IPS-18c (cell line): ENCODE data around the gene CD44.
A peak's percentile ranks its signal among the peaks of the same experiment; 100 is the strongest.
"Not testable (repeated sequence)": the region's sequence is repeated elsewhere in the genome, so short reads cannot be mapped to it uniquely, and the experiment has no call there.

Source experiments
- H3K4me3 ChIP-seq: 2 replicates; pipeline ENCODE4 v1.7.0; 2013; ENCODE audit warnings: low read depth, mild to moderate bottlenecking, low read length, moderate library complexity; ENCODE audit not compliant: insufficient read depth
- H3K9me3 ChIP-seq: one replicate; pipeline ENCODE4 v1.6.1; 2013; ENCODE audit warnings: mild to moderate bottlenecking, low read length, moderate library complexity; ENCODE audit not compliant: control insufficient read depth, insufficient read depth

Gene CD44

DNA sequence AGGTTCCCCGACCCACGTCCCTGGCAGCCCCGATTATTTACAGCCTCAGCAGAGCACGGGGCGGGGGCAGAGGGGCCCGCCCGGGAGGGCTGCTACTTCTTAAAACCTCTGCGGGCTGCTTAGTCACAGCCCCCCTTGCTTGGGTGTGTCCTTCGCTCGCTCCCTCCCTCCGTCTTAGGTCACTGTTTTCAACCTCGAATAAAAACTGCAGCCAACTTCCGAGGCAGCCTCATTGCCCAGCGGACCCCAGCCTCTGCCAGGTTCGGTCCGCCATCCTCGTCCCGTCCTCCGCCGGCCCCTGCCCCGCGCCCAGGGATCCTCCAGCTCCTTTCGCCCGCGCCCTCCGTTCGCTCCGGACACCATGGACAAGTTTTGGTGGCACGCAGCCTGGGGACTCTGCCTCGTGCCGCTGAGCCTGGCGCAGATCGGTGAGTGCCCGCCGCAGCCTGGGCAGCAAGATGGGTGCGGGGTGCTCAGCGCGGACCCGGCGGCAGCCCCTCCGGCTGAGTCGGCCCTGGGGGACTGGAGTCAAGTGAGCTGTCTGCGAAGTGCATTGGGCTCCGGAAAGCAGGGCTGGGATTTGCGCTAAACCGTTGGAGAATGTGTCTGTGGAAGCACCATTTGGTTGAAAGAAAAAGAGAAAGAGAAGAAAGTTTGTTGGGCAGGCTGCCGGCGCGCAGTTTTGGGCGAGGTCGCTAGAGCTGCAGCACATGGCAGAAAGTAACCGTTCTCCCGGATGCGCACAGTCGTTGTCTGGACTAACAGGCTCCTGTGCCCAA, at the start of gene CD44:
TSS of gene CD44 (plus strand) at position 229 of the 779 bp plus-strand sequence. CDS start at position 362, 133 bp downstream.
- Histone ChIP-seq H3K9me3 (no peaks in the 10 kb centered on the region), H3K4me3 (peak within 1 kb of the TSS; percentile 67)

DNA sequence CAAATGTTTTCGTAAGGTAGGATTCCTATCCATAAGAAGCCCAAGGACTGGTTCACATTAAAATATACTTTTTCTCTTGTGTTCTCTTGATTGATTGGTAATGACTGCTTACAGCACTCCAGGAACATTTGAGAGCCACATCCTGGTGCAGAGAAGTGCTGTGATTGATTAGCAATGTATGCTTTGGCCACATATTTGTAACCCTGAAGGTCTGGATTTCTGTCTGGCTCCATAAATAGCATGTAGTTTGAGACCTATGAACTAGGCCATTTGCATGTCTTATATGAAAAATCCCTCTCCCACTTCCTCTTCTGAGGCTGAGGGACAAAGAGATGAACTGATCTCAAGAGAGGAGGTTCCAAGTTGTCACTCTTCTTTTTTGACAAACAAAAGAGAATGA, 49.3 kb upstream of the CD44 start:
- H3K4me3 ChIP-seq: no peak overlapping the region
- no peaks in the 10 kb centered on the region for H3K9me3 ChIP-seq

DNA sequence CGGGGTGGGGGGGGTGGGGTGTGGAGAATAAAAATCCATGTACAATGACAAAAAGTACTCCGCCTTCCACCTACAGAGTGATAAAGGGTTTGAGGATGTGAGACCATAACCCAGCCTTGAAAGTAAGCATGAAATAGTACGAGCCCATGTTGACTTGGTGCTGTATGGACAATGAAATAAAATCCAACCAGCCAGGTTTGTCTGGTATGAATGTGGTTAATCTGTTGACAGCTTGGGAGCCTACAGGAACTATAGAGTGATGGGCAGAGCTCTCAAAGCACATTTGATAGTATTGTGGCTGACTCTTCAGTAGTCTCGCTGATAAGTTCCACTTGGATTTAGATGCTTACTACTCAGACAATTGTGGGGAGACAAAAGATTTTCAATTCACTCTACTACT, 48.8 kb upstream of the CD44 start:
- Histone ChIP-seq H3K9me3 (no peaks in the 10 kb centered on the region), H3K4me3 (no peak overlapping the region)

DNA sequence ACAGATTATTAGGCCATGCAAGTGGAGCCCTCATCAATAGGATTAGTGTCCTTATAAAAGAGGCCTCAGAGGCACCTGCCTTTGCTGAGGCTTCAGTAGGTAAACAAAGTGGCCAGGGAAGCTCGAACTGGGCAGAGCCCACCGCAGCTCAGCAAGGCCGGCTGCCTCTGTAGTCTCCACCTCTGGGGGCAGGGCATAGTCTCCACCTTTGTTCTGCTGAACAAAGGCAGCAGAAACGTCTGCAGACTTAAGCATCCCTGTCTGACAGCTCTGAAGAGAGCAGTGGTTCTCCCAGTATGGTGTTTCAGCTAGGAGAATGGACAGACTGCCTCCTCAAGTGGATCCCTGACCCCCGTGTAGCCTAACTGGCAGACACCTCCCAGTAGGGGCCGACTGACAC, 48.0 kb upstream of the CD44 start:
- H3K9me3 ChIP-seq, H3K4me3 ChIP-seq: not testable (repeated sequence)

DNA sequence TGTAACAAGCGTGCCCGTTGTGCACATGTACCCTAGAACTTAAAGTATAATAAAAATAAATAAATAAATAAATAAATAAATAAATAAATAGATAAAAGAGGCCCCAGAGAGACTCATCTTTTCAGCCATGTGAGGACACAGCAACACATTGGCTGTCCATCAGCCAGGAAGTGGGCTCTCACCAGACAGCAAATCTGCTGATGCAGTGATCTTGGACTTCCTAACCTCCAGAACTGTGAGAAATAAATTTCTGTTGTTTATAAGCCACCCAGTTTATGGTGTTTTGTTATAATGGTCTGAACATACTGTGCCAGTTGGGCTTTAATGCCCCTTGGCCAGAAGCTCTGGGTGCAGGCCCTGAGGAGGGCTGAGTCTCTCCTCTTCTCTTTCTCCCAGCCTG, 42.2 kb upstream of the CD44 start:
- H3K9me3 ChIP-seq: no peaks in the 10 kb centered on the region
- no peak overlapping the region for H3K4me3 ChIP-seq

DNA sequence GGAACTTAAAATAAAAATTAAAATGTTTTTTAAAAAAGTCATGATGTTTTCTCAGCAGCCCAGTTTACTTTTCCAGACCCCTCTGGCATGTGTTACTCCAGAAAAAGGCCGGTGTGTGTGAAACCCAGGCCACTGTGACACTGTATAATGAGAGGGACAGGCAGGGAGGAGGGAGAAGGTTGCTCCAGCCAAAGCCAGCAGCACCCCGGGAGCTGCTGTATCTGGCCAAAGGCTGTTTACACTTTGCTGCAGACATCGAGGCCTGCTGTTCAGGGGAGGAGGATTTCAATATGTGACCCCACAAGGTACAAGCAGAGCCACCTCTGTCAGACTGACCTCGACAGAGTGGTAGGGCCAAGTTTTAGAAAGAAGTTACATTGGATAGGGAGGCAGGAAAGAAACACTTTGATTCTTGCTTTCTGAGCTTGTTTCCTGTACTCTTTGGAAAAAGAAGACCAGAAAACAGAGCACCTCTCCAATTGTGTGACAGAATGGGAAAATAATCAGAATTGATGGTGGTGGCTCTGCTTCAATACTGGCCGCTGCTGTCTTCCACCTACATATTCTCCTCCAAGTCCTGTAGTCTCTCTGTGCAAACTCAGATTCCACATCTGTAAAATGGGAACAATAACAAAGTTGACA, 41.0 kb upstream of the CD44 start:
- Histone ChIP-seq H3K9me3 (no peaks in the 10 kb centered on the region), H3K4me3 (no peak overlapping the region)

DNA sequence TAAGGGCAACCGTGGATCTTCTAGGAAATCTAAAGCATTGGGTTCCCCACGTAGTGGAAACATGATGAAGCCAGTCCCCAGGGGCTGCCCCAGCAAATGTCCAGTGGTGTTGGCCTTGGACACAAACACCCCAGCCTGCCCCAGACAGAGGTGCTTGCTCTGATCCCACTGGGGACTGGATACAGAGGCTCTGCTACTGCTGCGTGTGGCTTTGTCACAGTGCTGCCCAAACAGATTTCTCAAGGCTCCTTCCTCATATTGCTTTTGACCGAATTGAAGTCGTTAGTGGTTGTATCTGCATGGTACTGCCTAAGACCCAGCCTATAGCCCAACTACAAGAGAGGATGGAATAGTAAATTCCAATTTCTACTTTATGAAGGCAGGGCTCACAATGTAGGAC, 40.1 kb upstream of the CD44 start:
- H3K4me3 ChIP-seq: no peak overlapping the region

DNA sequence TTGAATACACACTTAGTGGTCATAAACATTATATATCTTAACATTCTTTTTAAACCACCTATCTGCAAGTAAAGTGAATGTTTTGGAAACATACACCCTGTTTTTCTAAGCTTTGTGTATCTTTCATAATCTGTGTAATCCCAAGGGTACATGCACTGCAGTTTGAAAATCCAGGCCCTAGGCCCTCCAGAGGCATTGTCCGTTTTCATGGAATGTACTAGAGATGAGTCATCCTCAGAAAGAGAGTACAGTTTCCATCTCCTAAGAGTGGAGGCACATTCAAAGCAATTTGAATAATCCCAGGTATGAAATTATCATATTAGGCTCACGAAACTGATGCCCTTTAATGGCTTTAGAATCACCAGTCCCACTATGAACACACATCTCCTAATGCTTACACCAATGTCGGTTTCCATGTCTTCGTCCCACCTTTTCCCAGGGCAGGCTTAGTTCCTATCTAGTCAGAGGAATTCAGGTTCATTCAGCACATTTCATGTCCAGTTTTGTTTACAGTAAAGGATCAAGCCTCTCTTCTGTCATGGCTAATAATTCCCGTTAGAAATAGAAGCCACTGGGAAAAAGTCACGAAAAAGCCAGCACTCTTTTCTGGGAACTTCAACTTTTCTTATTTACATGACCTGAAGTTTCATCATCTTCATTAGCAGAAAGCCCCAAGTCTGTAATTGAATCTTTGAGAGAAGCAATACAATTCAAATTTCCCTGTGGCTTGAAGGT, 39.5 kb upstream of the CD44 start:
- Histone ChIP-seq H3K4me3 (no peak overlapping the region), H3K9me3 (no peaks in the 10 kb centered on the region)

More for the DNA sequence above, 40.1 kb upstream of the CD44 start:
- no peaks in the 10 kb centered on the region for H3K9me3 ChIP-seq

DNA sequence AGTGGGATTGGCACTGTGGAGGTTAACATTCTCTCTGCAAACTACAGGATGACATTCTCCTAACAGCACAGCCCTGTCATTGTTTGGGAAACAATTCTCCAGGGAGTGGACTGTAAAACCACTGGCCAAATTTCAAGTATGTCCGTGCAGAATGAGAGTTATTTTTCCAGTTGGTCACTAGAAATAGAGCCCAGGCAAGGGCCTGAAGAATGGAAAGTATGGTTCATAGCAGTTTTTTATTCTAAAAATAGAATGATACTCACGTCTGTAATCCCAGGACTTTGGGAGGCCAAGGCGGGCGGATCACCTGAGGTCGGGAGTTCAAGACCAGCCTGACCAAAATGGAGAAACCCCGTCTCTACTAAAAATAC, 39.0 kb upstream of the CD44 start:
- H3K4me3 ChIP-seq: no peak overlapping the region
- no peaks in the 10 kb centered on the region for H3K9me3 ChIP-seq

DNA sequence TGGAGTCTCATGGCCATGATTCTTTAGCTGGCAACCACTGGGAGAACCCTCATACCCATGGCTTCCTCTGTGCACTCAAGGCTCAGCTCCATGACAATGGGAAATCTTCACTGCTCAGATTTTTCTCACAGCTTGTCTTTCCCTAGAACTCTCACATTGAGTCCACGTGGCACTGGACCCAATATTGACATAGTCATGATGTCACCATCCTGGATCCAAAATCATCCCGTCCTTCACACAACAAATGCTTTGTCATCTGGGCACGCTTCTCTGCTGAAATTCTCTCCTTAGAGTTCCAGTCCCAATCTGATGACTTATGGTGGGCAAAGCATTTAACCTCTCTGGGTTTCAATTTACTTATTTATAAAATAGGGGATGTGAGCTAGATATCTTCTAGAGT, 37.7 kb upstream of the CD44 start:
- H3K4me3 ChIP-seq: no peak overlapping the region
- H3K9me3 ChIP-seq: no peaks in the 10 kb centered on the region

DNA sequence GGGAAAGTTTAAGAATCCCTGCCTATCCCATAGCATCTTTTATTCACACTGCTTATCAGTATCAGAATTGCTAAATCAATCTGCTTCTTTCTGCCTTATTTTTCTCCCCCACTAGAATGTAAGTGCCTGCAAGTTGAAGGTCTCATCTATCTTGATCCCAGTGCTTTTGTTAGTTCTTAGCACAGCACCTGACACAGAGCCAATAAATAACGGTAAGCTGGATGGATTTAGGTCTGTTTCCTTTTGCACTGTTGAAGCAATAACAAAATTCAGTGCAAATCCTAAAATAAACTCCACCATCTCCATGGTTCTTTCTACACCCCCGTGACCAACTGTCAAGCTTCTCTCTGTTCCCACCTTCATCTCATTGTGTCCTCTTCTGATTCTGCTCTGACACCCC, 36.7 kb upstream of the CD44 start:
- Histone ChIP-seq H3K9me3 (no peaks in the 10 kb centered on the region), H3K4me3 (no peak overlapping the region)

DNA sequence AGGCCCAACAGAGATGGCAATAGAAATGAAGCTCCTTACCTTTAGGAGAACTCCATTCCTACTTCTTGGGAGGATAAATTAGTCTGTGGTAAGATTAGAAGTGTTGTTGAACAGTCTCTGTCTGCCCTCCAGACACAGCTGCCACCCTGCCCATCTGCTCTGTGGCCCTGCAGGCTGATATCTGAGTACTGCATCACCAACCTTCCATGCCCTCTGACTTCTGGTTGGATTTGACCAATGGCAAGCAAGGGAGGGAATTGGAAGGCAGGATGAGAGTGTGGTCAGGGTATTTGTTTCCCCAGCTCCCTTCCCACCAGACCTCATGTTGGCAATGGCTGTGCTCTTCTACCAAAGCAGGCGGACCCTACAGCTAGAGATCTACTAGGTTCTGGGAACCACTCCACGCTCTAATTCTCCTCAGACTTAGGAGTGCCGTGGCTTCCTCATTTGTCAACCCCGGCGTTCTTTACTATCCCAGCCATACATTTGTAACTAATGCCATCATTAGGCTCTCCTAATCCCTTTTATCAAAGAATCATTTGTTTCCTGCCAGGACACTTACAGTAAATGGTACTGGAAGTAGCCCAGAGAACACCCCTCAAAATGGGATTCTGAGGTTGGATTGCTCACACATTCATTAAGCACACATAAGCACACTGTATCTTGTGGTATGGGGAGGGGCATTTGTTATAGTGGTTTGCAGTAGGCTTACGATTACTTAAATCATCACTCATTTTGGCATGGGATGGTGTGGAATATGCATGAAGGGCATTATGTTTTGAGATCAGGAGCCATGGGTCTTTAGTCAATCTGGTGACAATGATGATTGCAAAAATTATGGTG, 35.4 kb upstream of the CD44 start:
- H3K4me3 ChIP-seq: no peak overlapping the region
- no peaks in the 10 kb centered on the region for H3K9me3 ChIP-seq

DNA sequence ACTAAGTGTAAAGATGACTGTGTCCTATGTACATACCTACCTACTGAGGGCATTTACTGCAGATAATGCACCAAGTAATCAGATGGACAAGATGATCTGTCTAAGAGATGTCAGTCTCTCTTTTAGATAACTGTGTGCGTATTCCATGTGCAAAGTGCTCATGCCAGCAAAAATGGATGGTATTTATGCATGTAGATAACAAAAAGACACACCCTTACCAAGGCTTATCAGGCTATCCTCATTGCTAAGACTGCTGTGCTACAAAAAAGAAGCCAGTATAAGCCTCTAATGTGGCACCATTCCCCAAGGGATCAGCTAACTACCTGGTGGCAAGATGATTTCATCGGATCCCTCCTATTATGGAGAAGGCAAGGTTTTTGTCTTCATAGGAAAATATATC, 34.3 kb upstream of the CD44 start:
- Histone ChIP-seq H3K9me3 (no peaks in the 10 kb centered on the region), H3K4me3 (no peak overlapping the region)

DNA sequence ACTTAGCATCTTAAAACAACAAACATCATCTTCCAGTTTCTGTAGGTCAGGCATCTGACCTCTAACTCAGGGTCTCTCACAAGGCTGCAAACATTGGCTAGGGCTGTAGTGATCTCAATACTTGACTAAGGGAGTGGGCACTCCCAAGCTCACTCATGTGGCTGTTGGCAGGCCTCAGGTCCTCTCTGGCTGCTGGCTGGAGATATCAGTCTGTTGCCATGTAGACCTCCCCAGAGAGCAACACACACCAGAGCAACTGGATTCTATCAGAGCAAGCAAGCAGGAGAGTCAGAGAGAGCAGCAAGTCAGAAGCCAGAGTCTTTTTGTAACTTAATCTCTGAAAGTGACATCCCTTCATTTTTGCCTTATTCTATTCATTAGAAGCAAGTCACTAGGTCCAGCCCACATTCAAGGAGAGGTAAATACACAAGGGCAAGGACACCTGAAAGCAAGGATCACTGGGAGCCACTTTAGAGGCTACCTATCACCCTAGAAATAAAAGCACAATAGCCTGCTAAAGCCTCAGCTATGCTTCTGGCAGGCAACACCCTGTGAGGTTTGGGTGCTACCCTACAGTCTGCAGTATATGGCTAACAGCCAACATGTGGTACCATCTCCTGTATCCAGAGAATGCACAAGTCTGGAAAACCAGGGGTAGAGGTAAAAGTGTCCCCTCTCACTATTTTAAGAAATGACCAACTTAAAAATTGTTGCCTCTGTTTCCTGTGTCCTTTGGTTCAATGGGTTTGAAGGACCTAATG, 33.5 kb upstream of the CD44 start:
- Histone ChIP-seq H3K9me3 (no peaks in the 10 kb centered on the region), H3K4me3 (no peak overlapping the region)

DNA sequence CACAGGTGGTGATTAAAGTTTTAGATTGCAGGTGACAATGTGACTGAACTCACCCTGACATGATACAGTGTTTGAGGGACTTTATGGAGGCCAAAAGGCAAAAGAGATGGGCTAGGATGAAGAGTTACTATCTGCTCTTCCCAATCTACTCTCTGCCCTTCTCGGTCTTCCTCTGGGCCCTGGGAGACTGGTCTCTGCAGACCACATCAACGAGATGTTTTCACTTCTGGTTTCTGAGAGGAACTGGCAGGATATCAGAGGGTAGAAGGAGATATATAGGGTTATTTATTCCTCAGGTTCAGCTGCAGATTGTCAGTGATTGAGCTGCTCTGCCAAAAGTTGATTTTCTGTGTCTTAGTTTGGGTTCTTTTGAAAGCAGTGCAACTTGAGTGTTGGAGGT, 32.4 kb upstream of the CD44 start:
- Histone ChIP-seq H3K9me3 (no peaks in the 10 kb centered on the region), H3K4me3 (no peak overlapping the region)

DNA sequence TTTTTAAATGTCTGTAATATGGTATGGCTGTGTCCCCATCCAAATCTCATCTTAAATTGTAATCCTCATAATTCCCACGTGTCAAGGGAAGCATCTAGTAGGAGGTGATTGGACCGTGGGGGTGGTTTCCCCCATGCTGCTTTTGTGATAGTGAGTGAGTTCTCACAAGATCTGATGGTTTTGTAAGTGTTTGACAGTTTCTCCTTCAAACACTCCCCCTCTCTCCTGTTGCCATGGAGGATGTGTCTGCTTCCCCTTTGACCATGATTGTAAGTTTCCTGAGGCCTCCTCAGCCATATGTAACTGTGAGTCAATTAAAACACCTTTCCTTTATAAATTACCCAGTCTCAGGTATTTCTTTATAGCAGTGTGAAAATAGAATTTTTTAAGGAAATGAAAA, 31.1 kb upstream of the CD44 start:
- Histone ChIP-seq H3K9me3 (no peaks in the 10 kb centered on the region), H3K4me3 (no peak overlapping the region)

DNA sequence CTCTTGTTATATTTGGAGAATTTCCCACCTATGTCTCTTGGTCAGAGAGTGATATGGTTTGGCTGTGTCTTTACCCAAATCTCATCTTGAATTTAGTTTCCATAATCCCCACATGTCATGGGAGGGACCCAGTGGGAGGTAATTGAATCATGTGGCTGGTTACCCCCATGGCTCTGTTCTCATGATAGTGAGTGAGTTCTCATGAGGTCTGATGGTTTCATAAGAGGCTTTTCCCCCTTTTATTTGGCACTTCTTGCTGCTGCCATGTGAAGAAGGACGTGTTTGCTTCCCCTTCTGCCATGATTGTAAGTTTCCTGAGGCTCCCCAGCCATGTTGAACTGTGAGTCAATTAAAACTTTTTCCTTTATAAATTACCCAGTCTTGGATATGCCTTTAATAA, 30.6 kb upstream of the CD44 start:
- H3K9me3 ChIP-seq, H3K4me3 ChIP-seq: not testable (repeated sequence)
